Measurements from ENCODE around the gene SPEF2.

DNA sequence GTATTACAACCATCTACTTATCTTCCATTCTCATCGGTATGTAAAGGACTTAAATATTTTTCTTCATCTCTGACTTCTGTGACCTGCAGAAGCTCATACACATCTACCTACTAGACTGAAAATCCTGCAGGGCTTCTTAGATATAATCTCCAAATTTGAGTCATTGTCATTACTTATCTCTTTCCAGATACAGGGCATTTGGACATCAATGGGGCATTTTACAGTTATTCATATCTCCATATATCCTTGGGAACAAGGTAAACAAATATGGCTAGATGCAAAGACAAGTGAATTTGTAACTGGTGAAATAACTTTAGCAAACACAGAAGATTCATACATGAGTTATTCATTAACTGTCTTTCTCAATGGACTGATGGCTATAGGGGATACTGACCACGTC, 201.4 kb downstream of the SPEF2 start:
- TF ChIP-seq POLR2AphosphoS5 (IDR thresholded peaks at IDR 0.05; ENCODE audit: low read depth, low read length), result no peak
- TF ChIP-seq POLR2A (IDR thresholded peaks at IDR 0.05; ENCODE audit: low read depth, low read length), result no peak

Data from GM12892 (cell line).